ENCODE results near the gene RBM44.

GRCh38 chr2:237765875-237766274 lies 32.7 kb upstream of the RBM44 start:
- TF ChIP-seq POLR2AphosphoS5 (IDR thresholded peaks at IDR 0.05; ENCODE audit: borderline replicate concordance, low read depth, low read length) (no peak), EZH2 (IDR thresholded peaks at IDR 0.05) (no peak), FOXP2 (optimal IDR thresholded peaks at IDR 0.05; ENCODE audit: control extremely low read depth, extremely low read length, insufficient read depth) (no peak)
